HCEC 1CT (cell line): ENCODE measurements around the gene OR2T2.
"Not testable (repeated sequence)": the region's sequence is repeated elsewhere in the genome, so short reads cannot be mapped to it uniquely, and the experiment has no call there.

Source experiments
- DNase-seq: peaks from one replicate; pipeline ENCODE4 v3.0.0-alpha.2; 2017

The OR2T2 gene

DNA sequence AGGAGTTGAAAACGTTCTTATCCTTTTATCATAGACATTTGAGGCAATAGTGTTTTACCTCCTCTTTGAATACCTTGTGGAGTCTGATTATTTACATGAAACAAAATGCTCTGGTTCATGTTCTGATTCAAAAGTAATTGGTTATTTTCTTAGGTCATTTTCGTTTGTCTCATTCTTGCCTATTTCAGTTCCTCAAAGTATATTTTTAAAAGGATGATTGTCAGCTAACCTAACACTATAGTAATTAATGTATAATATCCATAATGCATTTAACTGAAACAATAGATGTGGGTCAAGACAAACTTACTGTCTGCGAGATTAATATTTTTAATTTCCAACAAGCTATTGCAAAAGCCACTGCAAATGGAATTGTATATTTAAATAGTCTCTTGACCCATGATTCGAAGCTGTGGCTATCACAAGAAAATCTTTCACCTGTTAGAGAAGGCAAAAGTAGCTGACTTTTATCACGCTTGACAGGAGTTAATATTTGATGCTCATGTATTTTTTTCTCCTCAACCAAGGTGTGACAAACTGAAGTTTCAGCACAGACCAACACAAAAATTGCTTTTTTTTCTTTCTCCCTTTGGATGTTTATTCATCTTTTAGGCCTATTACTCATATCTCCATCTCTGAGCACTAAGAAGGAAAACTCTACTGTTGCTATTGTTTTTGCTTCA, 5.2 kb downstream of the OR2T2 start:
- not testable (repeated sequence) for DNase-seq

DNA sequence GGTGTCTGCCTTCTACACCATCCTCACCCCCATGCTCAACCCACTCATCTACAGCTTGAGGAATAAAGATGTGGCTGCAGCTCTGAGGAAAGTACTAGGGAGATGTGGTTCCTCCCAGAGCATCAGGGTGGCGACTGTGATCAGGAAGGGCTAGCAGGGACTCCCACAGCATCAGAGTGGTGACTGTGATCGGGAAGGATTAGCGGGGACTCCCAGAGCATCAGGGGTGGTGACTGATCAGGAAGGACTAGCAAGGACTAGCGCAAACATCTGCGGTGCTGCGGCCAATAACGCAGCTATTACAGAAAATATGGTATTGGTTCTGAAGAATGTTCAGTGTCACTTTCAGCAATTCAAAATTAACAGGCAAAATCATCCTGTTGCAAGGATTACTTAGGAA, 8.2 kb downstream of the OR2T2 start:
- DNase-seq: not testable (repeated sequence)

GRCh38 chr1:248455045-248455444, 9.6 kb downstream of the OR2T2 start:
- not testable (repeated sequence) for DNase-seq

DNA sequence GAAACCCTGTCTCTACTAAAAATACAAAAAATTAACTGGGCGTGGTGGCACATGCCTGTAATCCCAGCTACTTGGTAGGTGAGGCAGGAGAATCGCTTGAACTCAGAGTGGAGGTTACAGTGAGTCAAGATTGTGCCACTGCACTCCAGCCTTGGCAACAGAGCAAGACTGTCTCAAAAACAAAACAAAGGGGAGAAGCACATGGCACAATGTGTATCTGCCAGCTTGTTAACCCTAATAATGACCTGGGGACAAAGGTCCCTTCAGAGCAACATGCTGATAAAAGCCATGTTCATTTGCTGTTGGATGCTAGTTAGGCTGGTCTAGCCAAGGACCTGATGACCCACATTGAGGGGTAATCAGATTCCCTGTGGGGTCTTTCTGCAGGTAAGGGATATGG, 11.2 kb downstream of the OR2T2 start:
- not testable (repeated sequence) for DNase-seq

DNA sequence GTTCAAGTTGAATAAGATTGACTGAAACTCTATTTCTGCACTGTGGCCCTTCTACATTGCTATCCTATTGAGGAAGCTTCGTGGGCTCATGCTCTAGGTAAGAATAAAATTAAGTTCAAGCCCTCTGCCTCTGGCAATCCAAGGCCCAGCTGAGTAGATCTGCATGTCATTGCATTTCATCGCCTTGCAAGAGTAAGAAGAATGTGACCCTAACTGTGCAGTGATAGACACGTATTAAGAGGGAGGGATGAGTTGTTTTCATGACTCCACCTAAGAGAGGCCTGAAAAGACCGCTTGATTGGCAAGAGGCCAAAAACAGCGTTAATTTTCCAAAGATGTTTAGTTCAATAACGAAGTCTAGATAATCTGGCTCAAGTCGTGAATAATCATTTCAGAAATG, 13.7 kb downstream of the OR2T2 start:
- not testable (repeated sequence) for DNase-seq

- DNase-seq: no peak
These were observed 25.7 kb downstream of the OR2T2 start for GRCh38 chr1:248471154-248471553.

GRCh38 chr1:248472111-248472510, 26.7 kb downstream of the OR2T2 start:
- not testable (repeated sequence) for DNase-seq

DNA sequence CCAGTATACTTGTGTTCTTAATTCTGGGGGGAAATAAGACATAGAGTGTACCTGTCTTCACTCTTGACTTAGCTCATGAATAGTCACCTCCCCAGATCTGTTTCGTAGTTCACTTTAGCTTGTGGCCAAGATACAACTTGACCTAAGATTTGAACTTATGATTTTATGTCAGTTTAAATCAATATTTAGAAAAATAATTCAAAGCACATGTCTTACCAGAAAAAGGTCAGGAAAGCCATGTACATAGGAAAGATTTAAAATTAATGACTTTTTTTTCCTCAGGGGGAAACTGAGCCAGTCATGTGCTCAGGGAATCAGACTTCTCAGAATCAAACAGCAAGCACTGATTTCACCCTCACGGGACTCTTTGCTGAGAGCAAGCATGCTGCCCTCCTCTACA, 27.6 kb downstream of the OR2T2 start, which contains the start of gene OR2T3:
OR2T3 (plus strand) TSS at position 301 of the 400 bp plus-strand sequence; CDS start at position 301, 0 bp downstream.
- DNase-seq: not testable (repeated sequence)

GRCh38 chr1:248475660-248476059, 30.2 kb downstream of the OR2T2 start:
- not testable (repeated sequence) for DNase-seq

- not testable (repeated sequence) for DNase-seq
These were observed 36.5 kb downstream of the OR2T2 start for GRCh38 chr1:248481686-248482579.

- not testable (repeated sequence) for DNase-seq
These were observed 42.9 kb downstream of the OR2T2 start, which contains the start of gene OR2T5 for GRCh38 chr1:248488289-248488688. OR2T5 (plus strand) TSS chr1:248488589; CDS start chr1:248488589, 0 bp downstream.

- not testable (repeated sequence) for DNase-seq
These were observed 51.2 kb downstream of the OR2T2 start for GRCh38 chr1:248496661-248497060.

DNA sequence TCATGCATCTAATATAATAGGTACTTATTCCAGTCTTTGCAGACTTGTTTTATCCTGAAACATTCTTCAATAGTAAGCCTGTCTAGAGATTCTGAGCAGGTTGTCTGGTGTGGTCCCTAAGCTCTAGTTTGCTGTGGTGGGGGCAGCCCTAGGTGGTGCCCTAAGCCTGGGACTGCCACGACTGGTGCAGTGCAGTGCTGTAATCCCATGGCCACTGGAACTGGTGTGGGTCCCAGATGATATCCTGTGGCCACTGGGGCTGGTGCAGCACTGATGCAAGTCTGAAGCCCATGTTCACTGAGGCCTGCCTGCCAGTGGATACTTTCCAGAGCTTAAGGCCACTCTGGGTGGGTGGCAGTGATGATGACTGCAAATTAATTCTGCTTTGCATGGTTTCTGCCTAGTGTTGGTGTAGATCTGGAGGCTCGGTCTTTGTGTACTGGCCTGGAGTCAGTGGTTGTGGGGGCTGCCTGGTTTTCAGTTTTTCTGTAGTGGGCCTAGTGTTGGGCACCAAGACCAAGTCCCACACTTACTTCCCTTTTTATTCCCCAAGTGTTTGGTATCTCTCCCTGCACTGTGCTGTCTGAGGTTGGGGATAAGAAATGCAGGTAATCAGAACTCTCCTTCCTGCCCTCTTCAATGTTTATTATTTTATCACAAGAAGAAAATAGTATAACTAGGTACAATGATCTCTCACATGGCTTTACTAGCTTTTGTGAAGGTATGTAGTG, 55.0 kb downstream of the OR2T2 start:
- not testable (repeated sequence) for DNase-seq
